Panc1 (cell line): ENCODE measurements around the gene RNF220. TPM values are rescaled to one million over a fixed set of nuclear protein-coding genes. Genes with fewer than 3 reads are reported as not detected.

ENCODE experiments used
- ATAC-seq: fragments of 200-7000 bp; cut with Tn5 transposase; 2 replicates; pipeline ENCODE4 v1.9.1; 2020; ENCODE audit warnings: mild to moderate bottlenecking, moderate library complexity
- BruUV-seq: library from RNA; stranded (reverse); fragments of 400-500 nt; replicated peaks from 2 replicates; lab custom pipeline; 2021; lab: Mats Ljungman, UMichigan
- CTCF ChIA-PET: fragments of 300-600 bp; sonication (Branson Sonifier 250); formaldehyde crosslinking; loops from one replicate; lab custom pipeline; 2022; ENCODE audit warnings: antibody characterized with exemption; lab: Charles Lee
- POLR2A ChIA-PET: fragments of 300-600 bp; sonication (Branson Sonifier 250); formaldehyde crosslinking; loops from one replicate; lab custom pipeline; 2022; ENCODE audit warnings: antibody characterized with exemption; lab: Charles Lee
- DNase-seq: peaks from one replicate; pipeline ENCODE4 v3.0.0-alpha.2; 2010; ENCODE audit warnings: low read depth, low spot score
- H3K27ac ChIP-seq: 2 replicates; pipeline ENCODE4 v1.5.1; 2011; ENCODE audit warnings: mild to moderate bottlenecking, low read length, inconsistent platforms
- H3K27me3 ChIP-seq: fragments of 200-500 bp; sonication (Bioruptor generic); 2 replicates; pipeline ENCODE4 v1.6.0; 2014; ENCODE audit warnings: low read length, inconsistent platforms; ENCODE audit not compliant: control insufficient read depth, insufficient read depth
- H3K36me3 ChIP-seq: fragments of 200-500 bp; sonication (Bioruptor generic); 2 replicates; pipeline ENCODE4 v1.5.1; 2014; ENCODE audit warnings: inconsistent platforms, mild to moderate bottlenecking, low read length, moderate library complexity; ENCODE audit not compliant: control insufficient read depth, insufficient read depth
- H3K4me1 ChIP-seq: 2 replicates; pipeline ENCODE4 v1.5.1; 2011; ENCODE audit warnings: inconsistent platforms, mild to moderate bottlenecking, low read length, moderate library complexity; ENCODE audit not compliant: control insufficient read depth, insufficient read depth
- H3K4me3 ChIP-seq, 2 experiments: 2 replicates each; pipeline ENCODE4 v1.5.1; 2011 to 2012; ENCODE audit warnings: low read depth in 2 of 2, low read length in 2 of 2, mild to moderate bottlenecking in 2 of 2, inconsistent platforms in 1 of 2, moderate library complexity in 1 of 2
- H3K9me3 ChIP-seq: fragments of 200-500 bp; sonication (Bioruptor generic); 2 replicates; pipeline ENCODE4 v1.5.1; 2014; ENCODE audit warnings: low read depth, mild to moderate bottlenecking, inconsistent platforms, low read length, moderate library complexity; ENCODE audit not compliant: control insufficient read depth, insufficient read depth
- POLR2AphosphoS5 ChIP-seq: IDR thresholded peaks from 2 replicates; pipeline ENCODE4 v1.6.1; 2012; ENCODE audit warnings: mild to moderate bottlenecking, low read depth, low read length, moderate library complexity
- SIN3A ChIP-seq: IDR thresholded peaks from 2 replicates; pipeline ENCODE4 v1.6.1; 2012; ENCODE audit warnings: low read depth, mild to moderate bottlenecking, low read length, moderate library complexity, borderline replicate concordance; ENCODE audit not compliant: insufficient read depth
- TCF7L2 ChIP-seq: IDR thresholded peaks from 2 replicates; pipeline ENCODE4 v1.6.1; 2011; ENCODE audit warnings: mild to moderate bottlenecking, low read depth, low read length, inconsistent platforms
- in situ Hi-C: cut with HindIII; loops from 2 replicates; pipeline ENCODE4 v1.10.0; 2016; ENCODE audit warnings: low sequenced_read_pairs, low pct_unique_long_range_greater_than_20kb
- intact Hi-C: fragments of 100-400 bp; cut with micrococcal nuclease; formaldehyde crosslinking; loops from one replicate; pipeline ENCODE4 v1.10.0; 2022; ENCODE audit not compliant: unreplicated experiment
- total RNA-seq: library from RNA; stranded (reverse); gene quantifications from one replicate; pipeline ENCODE4 v1.2.1, GENCODE V29; 2021; ENCODE audit not compliant: unreplicated experiment
- TF ChIP-seq, protein P1 (sequence below): fragments of 450-650 bp; IDR thresholded peaks from 2 replicates; pipeline ENCODE4 v1.5.1; 2017; ENCODE audit warnings: mild to moderate bottlenecking
- TF ChIP-seq, protein P2 (sequence below), 2 experiments: IDR thresholded peaks; 2 replicates each; pipeline ENCODE4 v1.6.1; 2011 to 2012; ENCODE audit warnings: low read depth in 2 of 2, control low read depth in 1 of 2, low read length in 1 of 2, mild to moderate bottlenecking in 1 of 2, moderate library complexity in 1 of 2; ENCODE audit not compliant: insufficient read depth in 1 of 2

RNF220 gene
- total RNA-seq, 1 experiment from 2014 or later = 64.9 TPM

DNA sequence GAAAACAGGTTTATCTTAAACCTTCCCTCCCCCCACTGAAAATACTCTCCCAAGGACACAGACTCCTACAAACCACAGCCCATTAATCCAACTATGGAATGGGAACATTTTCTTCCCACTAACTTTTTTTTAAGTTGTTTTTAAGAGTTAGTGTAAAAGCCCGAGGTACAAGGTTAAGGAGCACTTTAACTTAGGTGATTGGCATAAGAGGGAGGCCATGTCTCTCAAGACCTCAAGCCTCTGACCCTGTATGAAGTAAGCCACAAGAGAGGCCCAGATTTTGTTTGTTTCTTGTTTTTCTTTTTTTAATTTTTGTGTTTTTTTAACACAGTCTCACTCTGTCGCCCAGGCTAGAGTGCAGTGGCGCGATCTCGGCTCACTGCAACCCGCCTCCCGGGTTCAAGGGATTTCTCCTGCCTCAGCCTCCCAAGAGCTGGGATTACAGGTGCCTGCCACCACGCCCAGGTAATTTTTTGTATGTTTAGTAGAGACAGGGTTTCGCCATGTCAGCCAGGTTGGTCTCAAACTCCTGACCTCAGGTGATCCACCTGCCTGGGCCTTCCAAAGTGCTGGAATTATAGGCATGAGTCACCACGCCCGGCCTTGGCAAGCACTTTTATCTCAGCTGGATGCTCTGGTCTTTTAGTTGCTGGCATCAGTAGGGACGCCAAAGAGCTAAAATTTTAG lies 283.8 kb downstream of the RNF220 start:
- ChIA-PET POLR2A (no interaction called here), CTCF (no interaction called here)
- intact Hi-C loops (no loop called here), in situ Hi-C loops (no loop called here)
- H3K36me3 ChIP-seq = no peaks in the 10 kb centered on the region
- ATAC-seq (no peak), DNase-seq (no peak)
- H3K27ac ChIP-seq = no peak overlapping the region
- no peak overlapping the region for H3K4me3 ChIP-seq
- H3K4me1 ChIP-seq = peaks cover 5% of the 10 kb centered on the region; the same call in 1 of the 2 replicates
- no TSS peak for BruUV-seq
- H3K27me3 ChIP-seq = no peaks in the 10 kb centered on the region
- no peak for TF ChIP-seq SIN3A
- H3K9me3 ChIP-seq = no peaks in the 10 kb centered on the region

DNA sequence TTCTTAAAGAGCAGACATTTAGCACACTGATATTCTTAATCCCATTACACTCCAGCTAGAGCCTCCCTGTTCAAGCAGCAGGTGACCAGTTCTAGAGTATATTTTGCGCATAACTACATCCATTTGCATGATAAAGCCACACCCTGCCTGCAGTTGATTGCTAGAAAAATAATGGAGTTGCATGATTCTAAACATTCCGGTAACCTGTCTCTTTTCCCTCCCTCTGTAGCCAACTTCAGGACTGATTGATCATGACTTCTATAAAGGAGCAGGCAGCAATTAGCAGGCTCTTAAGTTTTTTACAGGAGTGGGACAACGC lies 284.4 kb downstream of the RNF220 start:
- DNase-seq (no peak), ATAC-seq (no peak)
- Histone ChIP-seq H3K36me3 (no peaks in the 10 kb centered on the region), H3K27ac (no peak overlapping the region), H3K27me3 (no peaks in the 10 kb centered on the region), H3K4me3 (no peak overlapping the region), H3K4me1 (peaks cover 5% of the 10 kb centered on the region; the same call in 1 of the 2 replicates), H3K9me3 (no peaks in the 10 kb centered on the region)
- ChIA-PET CTCF (no interaction called here), POLR2A (no interaction called here)
- TF ChIP-seq SIN3A = no peak
- TF ChIP-seq, protein P1, sequence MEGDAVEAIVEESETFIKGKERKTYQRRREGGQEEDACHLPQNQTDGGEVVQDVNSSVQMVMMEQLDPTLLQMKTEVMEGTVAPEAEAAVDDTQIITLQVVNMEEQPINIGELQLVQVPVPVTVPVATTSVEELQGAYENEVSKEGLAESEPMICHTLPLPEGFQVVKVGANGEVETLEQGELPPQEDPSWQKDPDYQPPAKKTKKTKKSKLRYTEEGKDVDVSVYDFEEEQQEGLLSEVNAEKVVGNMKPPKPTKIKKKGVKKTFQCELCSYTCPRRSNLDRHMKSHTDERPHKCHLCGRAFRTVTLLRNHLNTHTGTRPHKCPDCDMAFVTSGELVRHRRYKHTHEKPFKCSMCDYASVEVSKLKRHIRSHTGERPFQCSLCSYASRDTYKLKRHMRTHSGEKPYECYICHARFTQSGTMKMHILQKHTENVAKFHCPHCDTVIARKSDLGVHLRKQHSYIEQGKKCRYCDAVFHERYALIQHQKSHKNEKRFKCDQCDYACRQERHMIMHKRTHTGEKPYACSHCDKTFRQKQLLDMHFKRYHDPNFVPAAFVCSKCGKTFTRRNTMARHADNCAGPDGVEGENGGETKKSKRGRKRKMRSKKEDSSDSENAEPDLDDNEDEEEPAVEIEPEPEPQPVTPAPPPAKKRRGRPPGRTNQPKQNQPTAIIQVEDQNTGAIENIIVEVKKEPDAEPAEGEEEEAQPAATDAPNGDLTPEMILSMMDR = no peak
- TF ChIP-seq POLR2AphosphoS5 = no peak
- TF ChIP-seq, protein P2, sequence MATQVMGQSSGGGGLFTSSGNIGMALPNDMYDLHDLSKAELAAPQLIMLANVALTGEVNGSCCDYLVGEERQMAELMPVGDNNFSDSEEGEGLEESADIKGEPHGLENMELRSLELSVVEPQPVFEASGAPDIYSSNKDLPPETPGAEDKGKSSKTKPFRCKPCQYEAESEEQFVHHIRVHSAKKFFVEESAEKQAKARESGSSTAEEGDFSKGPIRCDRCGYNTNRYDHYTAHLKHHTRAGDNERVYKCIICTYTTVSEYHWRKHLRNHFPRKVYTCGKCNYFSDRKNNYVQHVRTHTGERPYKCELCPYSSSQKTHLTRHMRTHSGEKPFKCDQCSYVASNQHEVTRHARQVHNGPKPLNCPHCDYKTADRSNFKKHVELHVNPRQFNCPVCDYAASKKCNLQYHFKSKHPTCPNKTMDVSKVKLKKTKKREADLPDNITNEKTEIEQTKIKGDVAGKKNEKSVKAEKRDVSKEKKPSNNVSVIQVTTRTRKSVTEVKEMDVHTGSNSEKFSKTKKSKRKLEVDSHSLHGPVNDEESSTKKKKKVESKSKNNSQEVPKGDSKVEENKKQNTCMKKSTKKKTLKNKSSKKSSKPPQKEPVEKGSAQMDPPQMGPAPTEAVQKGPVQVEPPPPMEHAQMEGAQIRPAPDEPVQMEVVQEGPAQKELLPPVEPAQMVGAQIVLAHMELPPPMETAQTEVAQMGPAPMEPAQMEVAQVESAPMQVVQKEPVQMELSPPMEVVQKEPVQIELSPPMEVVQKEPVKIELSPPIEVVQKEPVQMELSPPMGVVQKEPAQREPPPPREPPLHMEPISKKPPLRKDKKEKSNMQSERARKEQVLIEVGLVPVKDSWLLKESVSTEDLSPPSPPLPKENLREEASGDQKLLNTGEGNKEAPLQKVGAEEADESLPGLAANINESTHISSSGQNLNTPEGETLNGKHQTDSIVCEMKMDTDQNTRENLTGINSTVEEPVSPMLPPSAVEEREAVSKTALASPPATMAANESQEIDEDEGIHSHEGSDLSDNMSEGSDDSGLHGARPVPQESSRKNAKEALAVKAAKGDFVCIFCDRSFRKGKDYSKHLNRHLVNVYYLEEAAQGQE (IDR thresholded peaks at IDR 0.05; ENCODE audit: insufficient read depth in 1 of 2, low read depth in 2 of 2, low read length in 1 of 2) = no peak
- TF ChIP-seq TCF7L2 = no peak
- no TSS peak for BruUV-seq
- intact Hi-C loops (no loop called here), in situ Hi-C loops (no loop called here)

DNA sequence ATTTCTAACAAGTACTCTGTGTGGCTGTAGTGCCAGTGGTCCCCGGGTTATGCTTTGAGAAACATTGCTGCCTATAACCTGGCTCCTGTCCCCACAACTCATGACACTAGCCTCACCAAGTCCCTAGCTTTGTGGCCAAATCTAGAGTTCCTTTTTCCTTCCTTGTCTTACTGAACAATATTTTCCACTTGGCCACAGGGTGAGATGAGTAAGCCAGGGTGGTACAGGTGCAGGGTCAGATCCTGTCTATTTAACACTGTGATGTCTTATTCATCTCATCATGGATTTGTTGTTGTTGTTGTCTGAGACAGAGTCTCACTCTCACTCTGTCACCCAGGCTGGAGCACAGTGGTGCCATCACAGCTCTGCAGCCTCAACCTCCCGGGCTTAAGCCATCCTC lies 288.1 kb downstream of the RNF220 start:
- ChIA-PET CTCF (no interaction called here), POLR2A (interaction anchor here (0.6 kb wide), 1 partner anchor 11 kb away, joined by 4 read pairs; no protein-coding TSS in a partner anchor)

More for the DNA sequence above, 288.1 kb downstream of the RNF220 start:
- Histone ChIP-seq H3K27me3 (no peaks in the 10 kb centered on the region), H3K36me3 (no peaks in the 10 kb centered on the region), H3K4me3 (no peak overlapping the region), H3K9me3 (no peaks in the 10 kb centered on the region), H3K27ac (no peak overlapping the region), H3K4me1 (peaks cover 5% of the 10 kb centered on the region; the same call in 1 of the 2 replicates)
- in situ Hi-C loops = no loop called here
- DNase-seq = no peak
- ATAC-seq = peak; percentile 25; the same call in 1 of the 2 replicates
- TF ChIP-seq TCF7L2 (no peak), SIN3A (no peak), POLR2AphosphoS5 (no peak)
- TF ChIP-seq, protein P1 = no peak
- TF ChIP-seq, protein P2 (IDR thresholded peaks at IDR 0.05; ENCODE audit: insufficient read depth in 1 of 2, low read depth in 2 of 2, low read length in 1 of 2) = no peak
- BruUV-seq = no TSS peak
- intact Hi-C loops = no loop called here
